Lower leg skin (tissue), 3 donors: Measurements from ENCODE around the gene PDE1C.

Source experiments
- POLR2A ChIP-seq, 2 donors: fragments of 450-650 bp; IDR thresholded peaks; one replicate each; pipeline ENCODE4 v1.6.1; 2016 to 2017; ENCODE audit warnings: antibody characterized with exemption in 2 of 2, mild to moderate bottlenecking in 1 of 2, moderate library complexity in 1 of 2
- TF ChIP-seq, protein P1 (sequence below), 3 donors: fragments of 450-650 bp; IDR thresholded peaks; one replicate each; pipeline ENCODE4 v1.5.1; 2016; ENCODE audit warnings: antibody characterized with exemption in 3 of 3, mild to moderate bottlenecking in 3 of 3, moderate library complexity in 2 of 3

GRCh38 chr7:31735991-31736982 is 333.9 kb downstream of the PDE1C start:
- TF ChIP-seq, protein P1, sequence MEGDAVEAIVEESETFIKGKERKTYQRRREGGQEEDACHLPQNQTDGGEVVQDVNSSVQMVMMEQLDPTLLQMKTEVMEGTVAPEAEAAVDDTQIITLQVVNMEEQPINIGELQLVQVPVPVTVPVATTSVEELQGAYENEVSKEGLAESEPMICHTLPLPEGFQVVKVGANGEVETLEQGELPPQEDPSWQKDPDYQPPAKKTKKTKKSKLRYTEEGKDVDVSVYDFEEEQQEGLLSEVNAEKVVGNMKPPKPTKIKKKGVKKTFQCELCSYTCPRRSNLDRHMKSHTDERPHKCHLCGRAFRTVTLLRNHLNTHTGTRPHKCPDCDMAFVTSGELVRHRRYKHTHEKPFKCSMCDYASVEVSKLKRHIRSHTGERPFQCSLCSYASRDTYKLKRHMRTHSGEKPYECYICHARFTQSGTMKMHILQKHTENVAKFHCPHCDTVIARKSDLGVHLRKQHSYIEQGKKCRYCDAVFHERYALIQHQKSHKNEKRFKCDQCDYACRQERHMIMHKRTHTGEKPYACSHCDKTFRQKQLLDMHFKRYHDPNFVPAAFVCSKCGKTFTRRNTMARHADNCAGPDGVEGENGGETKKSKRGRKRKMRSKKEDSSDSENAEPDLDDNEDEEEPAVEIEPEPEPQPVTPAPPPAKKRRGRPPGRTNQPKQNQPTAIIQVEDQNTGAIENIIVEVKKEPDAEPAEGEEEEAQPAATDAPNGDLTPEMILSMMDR (IDR thresholded peaks at IDR 0.05), result no peak
- no peak for TF ChIP-seq POLR2A (IDR thresholded peaks at IDR 0.05)
